Calu3 (cell line): Measurements from ENCODE around the gene TBC1D14. TPM values are rescaled to one million over a fixed set of nuclear protein-coding genes. Genes with fewer than 3 reads are reported as not detected.

Experiments used
- BruUV-seq: library from RNA; stranded (reverse); fragments of 400-500 nt; replicated peaks from 2 replicates; lab custom pipeline; 2021; lab: Mats Ljungman, UMichigan
- CTCF ChIA-PET: fragments of 300-600 bp; sonication (Branson Sonifier 250); formaldehyde crosslinking; loops from one replicate; lab custom pipeline; 2022; ENCODE audit warnings: antibody characterized with exemption; lab: Charles Lee
- DNase-seq: peaks from one replicate; pipeline ENCODE4 v3.0.0; 2022
- H3K27ac Mint-ChIP-seq: one replicate; pipeline ENCODE4 v1.8.0; 2022; ENCODE audit warnings: mixed read lengths; ENCODE audit not compliant: unreplicated experiment
- H3K27me3 Mint-ChIP-seq: one replicate; pipeline ENCODE4 v1.8.0; 2022; ENCODE audit warnings: mixed read lengths; ENCODE audit not compliant: unreplicated experiment
- H3K36me3 Mint-ChIP-seq: one replicate; pipeline ENCODE4 v1.8.0; 2022; ENCODE audit warnings: mild to moderate bottlenecking, moderate library complexity, mixed read lengths; ENCODE audit not compliant: insufficient read depth, unreplicated experiment
- H3K4me1 Mint-ChIP-seq: one replicate; pipeline ENCODE4 v1.8.0; 2022; ENCODE audit warnings: mild to moderate bottlenecking, low read depth, mixed read lengths; ENCODE audit not compliant: unreplicated experiment
- H3K4me3 Mint-ChIP-seq: one replicate; pipeline ENCODE4 v1.8.0; 2022; ENCODE audit warnings: mild to moderate bottlenecking, low read depth, moderate library complexity, mixed read lengths; ENCODE audit not compliant: unreplicated experiment
- H3K9me3 Mint-ChIP-seq: one replicate; pipeline ENCODE4 v1.8.0; 2022; ENCODE audit warnings: low read depth, mixed read lengths; ENCODE audit not compliant: unreplicated experiment
- CTCF ChIP-seq: fragments of 200-600 bp; IDR thresholded peaks from one replicate; pipeline ENCODE4 v1.8.0; 2022; ENCODE audit warnings: antibody characterized with exemption; ENCODE audit not compliant: unreplicated experiment
- intact Hi-C: fragments of 100-400 bp; cut with micrococcal nuclease; formaldehyde crosslinking; loops from one replicate; pipeline ENCODE4 v1.10.0; 2022; ENCODE audit not compliant: unreplicated experiment
- total RNA-seq: library from RNA; stranded (reverse); gene quantifications from 2 replicates; pipeline ENCODE4 v1.2.3, GENCODE V29; 2022

The TBC1D14 gene
- total RNA-seq, 1 experiment from 2014 or later, result 26.4 TPM

- intact Hi-C loops, result no loop called here
- peaks cover 25% of the 10 kb centered on the region for H3K36me3 Mint-ChIP-seq
- TF ChIP-seq CTCF, result no peak
- no peaks in the 10 kb centered on the region for H3K9me3 Mint-ChIP-seq
- H3K4me3 Mint-ChIP-seq, result no peak overlapping the region
- CTCF ChIA-PET, result no interaction called here
- no peaks in the 10 kb centered on the region for H3K4me1 Mint-ChIP-seq
- no peaks in the 10 kb centered on the region for H3K27me3 Mint-ChIP-seq
- no peak for DNase-seq
- H3K27ac Mint-ChIP-seq, result no peak overlapping the region
- no TSS peak for BruUV-seq
These were observed 33.2 kb upstream of the TBC1D14 start for GRCh38 chr4:6876440-6876839.

- no peak overlapping the region for H3K27ac Mint-ChIP-seq
- TF ChIP-seq CTCF, result no peak
- intact Hi-C loops, result no loop called here
- H3K36me3 Mint-ChIP-seq, result peaks cover 22% of the 10 kb centered on the region
- CTCF ChIA-PET, result no interaction called here
- no peaks in the 10 kb centered on the region for H3K4me1 Mint-ChIP-seq
- H3K27me3 Mint-ChIP-seq, result no peaks in the 10 kb centered on the region
- H3K4me3 Mint-ChIP-seq, result no peak overlapping the region
- H3K9me3 Mint-ChIP-seq, result no peaks in the 10 kb centered on the region
- no peak for DNase-seq
- BruUV-seq, result no TSS peak
These were observed 32.6 kb upstream of the TBC1D14 start for GRCh38 chr4:6877067-6877466.

- Mint-ChIP-seq H3K27me3 (no peaks in the 10 kb centered on the region), H3K4me3 (no peak overlapping the region), H3K9me3 (no peaks in the 10 kb centered on the region), H3K4me1 (no peaks in the 10 kb centered on the region), H3K36me3 (peaks cover 17% of the 10 kb centered on the region), H3K27ac (no peak overlapping the region)
- CTCF ChIA-PET, result no interaction called here
- DNase-seq, result no peak
- TF ChIP-seq CTCF, result no peak
- intact Hi-C loops, result no loop called here
- no TSS peak for BruUV-seq
These were observed 31.1 kb upstream of the TBC1D14 start for GRCh38 chr4:6878451-6879059.

DNA sequence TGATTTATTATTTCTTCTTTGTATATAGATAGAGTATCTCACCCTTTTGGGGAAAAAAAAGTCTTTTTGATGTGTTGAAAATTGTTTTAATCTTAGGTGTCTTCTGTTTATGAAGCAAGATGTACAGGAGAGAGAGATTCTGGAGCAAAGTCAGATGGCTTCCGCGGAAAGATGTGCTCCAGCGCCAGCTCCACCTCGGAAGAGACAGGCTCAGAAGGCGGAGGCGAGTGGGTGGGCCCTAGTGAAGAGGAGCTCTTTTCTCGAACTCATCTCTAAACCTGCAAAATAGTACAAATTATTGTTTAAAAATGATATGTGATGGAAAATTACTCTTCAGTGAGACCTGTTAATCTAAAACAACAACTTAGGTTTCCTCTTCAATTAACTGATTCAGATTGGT is 28.9 kb upstream of the TBC1D14 start:
- H3K9me3 Mint-ChIP-seq, result no peaks in the 10 kb centered on the region
- peaks cover 1% of the 10 kb centered on the region for H3K4me1 Mint-ChIP-seq
- no peak for TF ChIP-seq CTCF
- H3K27ac Mint-ChIP-seq, result no peak overlapping the region
- H3K36me3 Mint-ChIP-seq, result peaks cover 17% of the 10 kb centered on the region
- H3K27me3 Mint-ChIP-seq, result no peaks in the 10 kb centered on the region
- no peak for DNase-seq
- CTCF ChIA-PET, result no interaction called here
- no TSS peak for BruUV-seq
- intact Hi-C loops, result no loop called here
- H3K4me3 Mint-ChIP-seq, result no peak overlapping the region
